Body of pancreas (tissue), 4 donors: Measurements from ENCODE around the gene ANO10.

Experiments
- POLR2A ChIP-seq, 3 donors: fragments of 450-650 bp; IDR thresholded peaks; one replicate each; pipeline ENCODE4 v1.6.1; 2016; ENCODE audit warnings: antibody characterized with exemption in 3 of 3, mild to moderate bottlenecking in 2 of 3
- TF ChIP-seq, protein P1 (sequence below), 7 experiments: fragments of 450-650 bp in 4 of 7; fragments of 200-600 bp in 3 of 7; sonication (generic) in 3 of 7; IDR thresholded peaks; one replicate each; pipeline ENCODE4 v1.5.1; 2016 to 2019; ENCODE audit warnings: antibody characterized with exemption in 7 of 7

DNA sequence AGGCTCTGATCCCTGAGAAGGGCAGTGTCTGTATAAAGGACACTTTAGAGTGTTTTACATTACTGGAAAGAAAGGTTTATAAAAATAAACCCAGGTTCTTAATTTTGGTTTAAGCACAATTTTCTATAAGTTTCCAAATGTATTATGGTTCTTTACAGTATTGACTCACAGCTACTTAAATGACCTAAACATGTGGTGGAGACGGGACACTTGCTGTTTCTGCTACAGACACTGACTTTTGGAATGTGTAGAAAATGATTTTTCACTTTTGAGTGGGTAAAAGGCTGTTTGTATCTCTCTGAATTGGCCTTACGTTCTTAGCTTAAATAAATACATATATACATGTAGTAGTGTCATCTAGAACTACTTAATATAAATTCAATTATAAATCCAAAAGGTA is 280.0 kb downstream of the ANO10 start:
- TF ChIP-seq, protein P1, sequence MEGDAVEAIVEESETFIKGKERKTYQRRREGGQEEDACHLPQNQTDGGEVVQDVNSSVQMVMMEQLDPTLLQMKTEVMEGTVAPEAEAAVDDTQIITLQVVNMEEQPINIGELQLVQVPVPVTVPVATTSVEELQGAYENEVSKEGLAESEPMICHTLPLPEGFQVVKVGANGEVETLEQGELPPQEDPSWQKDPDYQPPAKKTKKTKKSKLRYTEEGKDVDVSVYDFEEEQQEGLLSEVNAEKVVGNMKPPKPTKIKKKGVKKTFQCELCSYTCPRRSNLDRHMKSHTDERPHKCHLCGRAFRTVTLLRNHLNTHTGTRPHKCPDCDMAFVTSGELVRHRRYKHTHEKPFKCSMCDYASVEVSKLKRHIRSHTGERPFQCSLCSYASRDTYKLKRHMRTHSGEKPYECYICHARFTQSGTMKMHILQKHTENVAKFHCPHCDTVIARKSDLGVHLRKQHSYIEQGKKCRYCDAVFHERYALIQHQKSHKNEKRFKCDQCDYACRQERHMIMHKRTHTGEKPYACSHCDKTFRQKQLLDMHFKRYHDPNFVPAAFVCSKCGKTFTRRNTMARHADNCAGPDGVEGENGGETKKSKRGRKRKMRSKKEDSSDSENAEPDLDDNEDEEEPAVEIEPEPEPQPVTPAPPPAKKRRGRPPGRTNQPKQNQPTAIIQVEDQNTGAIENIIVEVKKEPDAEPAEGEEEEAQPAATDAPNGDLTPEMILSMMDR (IDR thresholded peaks at IDR 0.05) = no peak
- no peak for TF ChIP-seq POLR2A (IDR thresholded peaks at IDR 0.05)
